PC-9 (cell line): ENCODE results near the gene R3HDM2. TPM values are rescaled to one million over a fixed set of nuclear protein-coding genes. Genes with fewer than 3 reads are reported as not detected.

Experiments
- BruUV-seq: library from RNA; stranded (reverse); fragments of 400-500 nt; replicated peaks from 2 replicates; lab custom pipeline; 2021; lab: Mats Ljungman, UMichigan
- CTCF ChIA-PET: fragments of 300-600 bp; sonication (Branson Sonifier 250); formaldehyde crosslinking; loops from one replicate; lab custom pipeline; 2022; ENCODE audit warnings: antibody characterized with exemption; lab: Charles Lee
- POLR2A ChIA-PET: fragments of 300-600 bp; sonication (Branson Sonifier 250); formaldehyde crosslinking; loops from one replicate; lab custom pipeline; 2022; ENCODE audit warnings: antibody characterized with exemption; ENCODE audit not compliant: unreplicated experiment; lab: Charles Lee
- DNase-seq, 2 experiments: peaks; one replicate each; pipeline versions ENCODE4 v3.0.0 to v3.0.0-alpha.2; 2015 to 2022; ENCODE audit warnings: mixed read lengths in 1 of 2
- H2AFZ ChIP-seq: fragments of 200-600 bp; sonication (generic); 2 replicates; pipeline ENCODE4 v1.8.1; 2017; ENCODE audit warnings: antibody characterized with exemption
- H3F3A ChIP-seq: fragments of 200-600 bp; sonication (generic); 2 replicates; pipeline ENCODE4 v1.8.1; 2017; ENCODE audit warnings: antibody characterized with exemption, mild to moderate bottlenecking, low read depth; ENCODE audit not compliant: insufficient read depth
- H3K27ac ChIP-seq: fragments of 200-600 bp; sonication (generic); 2 replicates; pipeline ENCODE4 v1.6.1; 2016; ENCODE audit warnings: mixed run types
- H3K27me3 ChIP-seq: fragments of 200-600 bp; sonication (generic); 2 replicates; pipeline ENCODE4 v1.6.1; 2016; ENCODE audit warnings: low read depth, mixed run types; ENCODE audit not compliant: insufficient read depth
- H3K36me3 ChIP-seq: fragments of 200-600 bp; sonication (generic); 2 replicates; pipeline ENCODE4 v1.6.1; 2016; ENCODE audit warnings: low read depth, mixed run types
- H3K4me1 ChIP-seq: fragments of 200-600 bp; sonication (generic); replicated peaks from 2 replicates; pipeline ENCODE4 v1.6.1; 2016; ENCODE audit warnings: mixed run types; ENCODE audit not compliant: insufficient read depth
- H3K4me2 ChIP-seq: fragments of 200-600 bp; sonication (generic); 2 replicates; pipeline ENCODE4 v1.6.1; 2017; ENCODE audit warnings: mixed run types
- H3K4me3 ChIP-seq: fragments of 200-600 bp; sonication (generic); 2 replicates; pipeline ENCODE4 v1.6.1; 2016; ENCODE audit warnings: mixed run types
- H3K79me2 ChIP-seq: fragments of 200-600 bp; sonication (generic); 2 replicates; pipeline ENCODE4 v1.6.1; 2017; ENCODE audit warnings: low read depth, mixed run types
- H3K9me2 ChIP-seq: fragments of 200-600 bp; sonication (generic); 2 replicates; pipeline ENCODE4 v1.8.1; 2017; ENCODE audit warnings: mild to moderate bottlenecking; ENCODE audit not compliant: insufficient read depth
- H3K9me3 ChIP-seq: fragments of 200-600 bp; sonication (generic); 2 replicates; pipeline ENCODE4 v1.8.1; 2016; ENCODE audit warnings: low read depth; ENCODE audit not compliant: insufficient read depth
- H4K20me1 ChIP-seq: fragments of 200-600 bp; sonication (generic); 2 replicates; pipeline ENCODE4 v1.8.1; 2017; ENCODE audit not compliant: insufficient read depth
- EZH2 ChIP-seq: fragments of 200-600 bp; sonication (generic); IDR thresholded peaks from 2 replicates; pipeline ENCODE4 v1.8.0; 2017; ENCODE audit warnings: antibody characterized with exemption, low read depth
- intact Hi-C: fragments of 100-400 bp; cut with micrococcal nuclease; formaldehyde crosslinking; loops from one replicate; pipeline ENCODE4 v1.10.0; 2022; ENCODE audit not compliant: unreplicated experiment
- total RNA-seq: library from RNA; stranded (reverse); gene quantifications from 2 replicates; pipeline ENCODE4 v1.2.3, GENCODE V29; 2021
- TF ChIP-seq, protein P1 (sequence below): fragments of 200-600 bp; sonication (generic); conservative IDR thresholded peaks from 2 replicates; pipeline ENCODE4 v1.6.1; 2017; ENCODE audit warnings: mixed run types, antibody characterized with exemption, mild to moderate bottlenecking, moderate library complexity

The R3HDM2 gene
- total RNA-seq, 1 experiment from 2014 or later, result 65.1 TPM

DNA sequence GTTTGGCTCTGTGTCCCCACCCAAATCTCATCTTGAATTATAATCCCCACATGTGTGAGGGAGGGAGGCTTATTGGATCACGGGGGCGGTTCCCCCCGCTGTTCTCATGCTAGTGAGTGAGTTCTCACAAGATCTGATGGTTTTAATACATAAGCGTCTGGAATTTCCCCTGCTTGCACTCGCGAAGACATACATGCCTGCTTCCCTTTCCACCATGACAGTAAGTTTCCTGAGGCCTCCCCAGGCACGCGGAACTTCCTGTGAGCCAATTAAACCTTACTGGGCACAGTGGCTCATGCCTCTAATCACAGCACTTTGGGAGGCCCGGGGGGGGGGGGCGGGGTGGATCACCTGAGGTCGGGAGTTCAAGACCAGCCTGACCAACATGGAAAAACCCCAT lies 60.8 kb downstream of the R3HDM2 start:
- Histone ChIP-seq H3K4me3 (no peak overlapping the region), H3K9me2 (no peaks in the 10 kb centered on the region), H3K27me3 (no peaks in the 10 kb centered on the region), H2AFZ (no peak overlapping the region), H3K9me3 (0 out of 2 replicates have a peak, but pooled peaks cover 4% of the 10 kb centered on the region), H3K36me3 (peaks cover 3% of the 10 kb centered on the region; the same call in 1 of the 2 replicates), H3K4me1 (no peaks in the 10 kb centered on the region), H3K4me2 (no peak overlapping the region), H3F3A (no peaks in the 10 kb centered on the region), H3K27ac (no peak overlapping the region), H3K79me2 (no peaks in the 10 kb centered on the region), H4K20me1 (no peaks in the 10 kb centered on the region)
- CTCF ChIA-PET, result no interaction called here
- intact Hi-C loops, result no loop called here
- TF ChIP-seq EZH2, result no peak
- TF ChIP-seq, protein P1, sequence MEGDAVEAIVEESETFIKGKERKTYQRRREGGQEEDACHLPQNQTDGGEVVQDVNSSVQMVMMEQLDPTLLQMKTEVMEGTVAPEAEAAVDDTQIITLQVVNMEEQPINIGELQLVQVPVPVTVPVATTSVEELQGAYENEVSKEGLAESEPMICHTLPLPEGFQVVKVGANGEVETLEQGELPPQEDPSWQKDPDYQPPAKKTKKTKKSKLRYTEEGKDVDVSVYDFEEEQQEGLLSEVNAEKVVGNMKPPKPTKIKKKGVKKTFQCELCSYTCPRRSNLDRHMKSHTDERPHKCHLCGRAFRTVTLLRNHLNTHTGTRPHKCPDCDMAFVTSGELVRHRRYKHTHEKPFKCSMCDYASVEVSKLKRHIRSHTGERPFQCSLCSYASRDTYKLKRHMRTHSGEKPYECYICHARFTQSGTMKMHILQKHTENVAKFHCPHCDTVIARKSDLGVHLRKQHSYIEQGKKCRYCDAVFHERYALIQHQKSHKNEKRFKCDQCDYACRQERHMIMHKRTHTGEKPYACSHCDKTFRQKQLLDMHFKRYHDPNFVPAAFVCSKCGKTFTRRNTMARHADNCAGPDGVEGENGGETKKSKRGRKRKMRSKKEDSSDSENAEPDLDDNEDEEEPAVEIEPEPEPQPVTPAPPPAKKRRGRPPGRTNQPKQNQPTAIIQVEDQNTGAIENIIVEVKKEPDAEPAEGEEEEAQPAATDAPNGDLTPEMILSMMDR, result no peak
- DNase-seq, result no peak
- no TSS peak for BruUV-seq
- POLR2A ChIA-PET, result no interaction called here

GRCh38 chr12:57369202-57369601 lies 61.6 kb downstream of the R3HDM2 start:
- no peaks in the 10 kb centered on the region for H4K20me1 ChIP-seq
- intact Hi-C loops, result no loop called here
- no TSS peak for BruUV-seq
- TF ChIP-seq, protein P1, result no peak
- TF ChIP-seq EZH2, result no peak
- H3K9me3 ChIP-seq, result 0 out of 2 replicates have a peak, but pooled peaks cover 4% of the 10 kb centered on the region
- H3K4me1 ChIP-seq, result no peaks in the 10 kb centered on the region
- H3K79me2 ChIP-seq, result no peaks in the 10 kb centered on the region
- no peaks in the 10 kb centered on the region for H3K9me2 ChIP-seq
- no peak overlapping the region for H3K4me2 ChIP-seq
- H2AFZ ChIP-seq, result no peak overlapping the region
- no peaks in the 10 kb centered on the region for H3K27me3 ChIP-seq
- peaks cover 3% of the 10 kb centered on the region; the same call in 1 of the 2 replicates for H3K36me3 ChIP-seq
- no peak for DNase-seq
- ChIA-PET CTCF (no interaction called here), POLR2A (no interaction called here)
- no peak overlapping the region for H3K4me3 ChIP-seq
- H3F3A ChIP-seq, result no peaks in the 10 kb centered on the region
- no peak overlapping the region for H3K27ac ChIP-seq

DNA sequence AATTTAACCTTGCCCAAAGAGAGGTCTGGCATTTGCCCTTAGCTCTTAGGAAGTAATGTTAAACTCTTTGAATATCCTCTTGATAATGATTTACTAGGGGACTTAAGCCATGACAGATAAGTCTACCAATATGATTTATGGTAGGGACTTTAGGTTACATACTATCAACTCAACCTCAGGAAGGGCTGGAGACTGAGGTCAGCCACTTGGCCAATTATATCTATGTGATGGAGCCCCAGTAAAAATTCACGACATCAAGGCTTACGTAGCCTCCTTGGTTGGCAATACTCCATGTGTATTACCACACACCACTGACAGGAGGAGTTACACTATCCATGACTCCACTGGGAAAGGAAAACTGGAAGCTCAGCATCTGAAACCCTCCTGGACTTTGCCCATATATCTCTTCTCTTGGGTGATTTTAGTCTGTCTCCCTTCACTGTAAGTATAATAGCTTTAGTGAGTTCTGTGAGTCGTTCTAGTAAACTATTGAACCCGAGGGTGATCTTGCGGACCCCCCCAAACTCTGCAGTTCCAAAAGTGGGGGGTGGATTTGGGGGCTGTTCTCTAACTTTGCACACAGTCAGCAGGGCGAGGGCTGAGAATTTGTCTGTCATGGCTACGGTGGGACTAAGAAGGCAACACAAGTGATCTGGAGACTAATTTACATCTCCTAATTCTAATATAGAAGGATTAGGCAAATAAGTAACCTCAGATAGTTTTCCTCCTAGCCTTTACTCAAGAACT lies 62.3 kb downstream of the R3HDM2 start:
- no peak overlapping the region for H3K27ac ChIP-seq
- H3K27me3 ChIP-seq, result no peaks in the 10 kb centered on the region
- H3K36me3 ChIP-seq, result peaks cover 3% of the 10 kb centered on the region; the same call in 1 of the 2 replicates
- CTCF ChIA-PET, result no interaction called here
- no peaks in the 10 kb centered on the region for H3F3A ChIP-seq
- H3K79me2 ChIP-seq, result no peaks in the 10 kb centered on the region
- no peak overlapping the region for H3K4me3 ChIP-seq
- intact Hi-C loops, result no loop called here
- POLR2A ChIA-PET, result no interaction called here
- DNase-seq, result no peak
- no peaks in the 10 kb centered on the region for H3K9me2 ChIP-seq
- H4K20me1 ChIP-seq, result no peaks in the 10 kb centered on the region
- H3K4me2 ChIP-seq, result no peak overlapping the region
- no peak for TF ChIP-seq EZH2
- TF ChIP-seq, protein P1, result no peak
- no peak overlapping the region for H2AFZ ChIP-seq
- 0 out of 2 replicates have a peak, but pooled peaks cover 4% of the 10 kb centered on the region for H3K9me3 ChIP-seq
- no TSS peak for BruUV-seq
- H3K4me1 ChIP-seq, result no peaks in the 10 kb centered on the region
